IPS-18c (cell line): ENCODE measurements around the gene ALDH1B1.
A peak's percentile ranks its signal among the peaks of the same experiment; 100 is the strongest.

ENCODE experiments used
- H3K4me3 ChIP-seq: 2 replicates; pipeline ENCODE4 v1.7.0; 2013; ENCODE audit warnings: low read depth, mild to moderate bottlenecking, low read length, moderate library complexity; ENCODE audit not compliant: insufficient read depth
- H3K9me3 ChIP-seq: one replicate; pipeline ENCODE4 v1.6.1; 2013; ENCODE audit warnings: mild to moderate bottlenecking, low read length, moderate library complexity; ENCODE audit not compliant: control insufficient read depth, insufficient read depth

Gene ALDH1B1

GRCh38 chr9:38392235-38393127 lies at the start of gene ALDH1B1:
Gene ALDH1B1 (plus strand): TSS chr9:38392702. CDS start chr9:38395749, 3,047 bp downstream.
- peak within 1 kb of the TSS; percentile 72 for H3K4me3 ChIP-seq
- peaks cover 4% of the 10 kb centered on the region for H3K9me3 ChIP-seq

- H3K4me3 ChIP-seq = no peak overlapping the region
- no peaks in the 10 kb centered on the region for H3K9me3 ChIP-seq
Observed at GRCh38 chr9:38343037-38343436, 49.5 kb upstream of the ALDH1B1 start.

- Histone ChIP-seq H3K4me3 (no peak overlapping the region), H3K9me3 (no peaks in the 10 kb centered on the region)
Observed at GRCh38 chr9:38343552-38343951, 49.0 kb upstream of the ALDH1B1 start.

GRCh38 chr9:38344566-38345324 lies 47.8 kb upstream of the ALDH1B1 start:
- Histone ChIP-seq H3K4me3 (no peak overlapping the region), H3K9me3 (no peaks in the 10 kb centered on the region)

GRCh38 chr9:38345851-38346755 lies 46.4 kb upstream of the ALDH1B1 start:
- Histone ChIP-seq H3K9me3 (no peaks in the 10 kb centered on the region), H3K4me3 (no peak overlapping the region)

- Histone ChIP-seq H3K9me3 (no peaks in the 10 kb centered on the region), H3K4me3 (no peak overlapping the region)
Observed at GRCh38 chr9:38346811-38347210, 45.7 kb upstream of the ALDH1B1 start.

GRCh38 chr9:38347271-38347671 lies 45.2 kb upstream of the ALDH1B1 start:
- no peak overlapping the region for H3K4me3 ChIP-seq

GRCh38 chr9:38347946-38348345 lies 44.6 kb upstream of the ALDH1B1 start:
- no peaks in the 10 kb centered on the region for H3K9me3 ChIP-seq
- no peak overlapping the region for H3K4me3 ChIP-seq

More at GRCh38 chr9:38347271-38347671, 45.2 kb upstream of the ALDH1B1 start:
- H3K9me3 ChIP-seq = no peaks in the 10 kb centered on the region

GRCh38 chr9:38350529-38350928 lies 42.0 kb upstream of the ALDH1B1 start:
- no peak overlapping the region for H3K4me3 ChIP-seq
- no peaks in the 10 kb centered on the region for H3K9me3 ChIP-seq

GRCh38 chr9:38352530-38353328 lies 39.8 kb upstream of the ALDH1B1 start:
- H3K4me3 ChIP-seq = no peak overlapping the region
- no peaks in the 10 kb centered on the region for H3K9me3 ChIP-seq

GRCh38 chr9:38355115-38355514 lies 37.4 kb upstream of the ALDH1B1 start:
- Histone ChIP-seq H3K9me3 (no peaks in the 10 kb centered on the region), H3K4me3 (no peak overlapping the region)

- Histone ChIP-seq H3K9me3 (no peaks in the 10 kb centered on the region), H3K4me3 (no peak overlapping the region)
Observed at GRCh38 chr9:38355517-38356120, 36.9 kb upstream of the ALDH1B1 start.

GRCh38 chr9:38356851-38357250 lies 35.7 kb upstream of the ALDH1B1 start:
- H3K4me3 ChIP-seq = no peak overlapping the region
- H3K9me3 ChIP-seq = no peaks in the 10 kb centered on the region

- H3K9me3 ChIP-seq = no peaks in the 10 kb centered on the region
- no peak overlapping the region for H3K4me3 ChIP-seq
Observed at GRCh38 chr9:38357350-38358114, 35.0 kb upstream of the ALDH1B1 start.

GRCh38 chr9:38358390-38359296 lies 33.9 kb upstream of the ALDH1B1 start:
- Histone ChIP-seq H3K9me3 (no peaks in the 10 kb centered on the region), H3K4me3 (no peak overlapping the region)
